Upper lobe of left lung (tissue), 6 donors: Measurements from ENCODE around the gene ASTN2. TPM values are rescaled to one million over a fixed set of nuclear protein-coding genes. Genes with fewer than 3 reads are reported as not detected.
"Not testable (repeated sequence)": the region's sequence is repeated elsewhere in the genome, so short reads cannot be mapped to it uniquely, and the experiment has no call there.

ENCODE experiments used
- ATAC-seq, 2 donors: fragments of 200-7000 bp; cut with Tn5 transposase; one replicate each; pipeline ENCODE4 v1.9.1; 2022; ENCODE audit warnings: mild to moderate bottlenecking in 2 of 2, moderate library complexity in 2 of 2; ENCODE audit not compliant: low FRiP score in 2 of 2
- DNase-seq, 2 donors: peaks; one replicate each; pipeline ENCODE4 v3.0.0-alpha.2; 2019 to 2020
- H3K27ac ChIP-seq, 4 donors: fragments of 200-600 bp; sonication (generic); one replicate each; pipeline ENCODE4 v1.5.1; 2016 to 2019
- H3K27me3 ChIP-seq, 4 donors: fragments of 200-600 bp; sonication (generic); one replicate each; pipeline ENCODE4 v1.5.1; 2017 to 2019
- H3K36me3 ChIP-seq, 4 donors: fragments of 200-600 bp; sonication (generic); one replicate each; pipeline ENCODE4 v1.5.1; 2016 to 2019
- H3K4me1 ChIP-seq, 4 donors: fragments of 200-600 bp; sonication (generic); one replicate each; pipeline ENCODE4 v1.5.1; 2018 to 2019
- H3K4me3 ChIP-seq, 4 donors: fragments of 200-600 bp; sonication (generic); one replicate each; pipeline ENCODE4 v1.5.1; 2017 to 2019; ENCODE audit warnings: mild to moderate bottlenecking in 2 of 4, moderate library complexity in 1 of 4
- H3K9me3 ChIP-seq, 4 donors: fragments of 200-600 bp; sonication (generic); one replicate each; pipeline ENCODE4 v1.5.1; 2018 to 2019
- CTCF ChIP-seq, 6 experiments: fragments of 450-650 bp in 4 of 6; fragments of 200-600 bp in 2 of 6; sonication (generic) in 2 of 6; IDR thresholded peaks; one replicate each; pipeline ENCODE4 v1.5.1; 2016 to 2019; ENCODE audit warnings: antibody characterized with exemption in 6 of 6
- EP300 ChIP-seq, 4 donors: sonication (generic); formaldehyde crosslinking; IDR thresholded peaks; one replicate each; pipeline ENCODE4 v1.5.1; 2017; ENCODE audit warnings: antibody characterized with exemption in 4 of 4, control low read depth in 2 of 4
- POLR2A ChIP-seq, 4 donors: fragments of 450-650 bp; IDR thresholded peaks; one replicate each; pipeline ENCODE4 v1.5.1; 2016 to 2017; ENCODE audit warnings: antibody characterized with exemption in 4 of 4, mild to moderate bottlenecking in 2 of 4
- POLR2AphosphoS5 ChIP-seq, 2 donors: sonication (generic); formaldehyde crosslinking; IDR thresholded peaks; one replicate each; pipeline ENCODE4 v1.5.1; 2017; ENCODE audit warnings: antibody characterized with exemption in 2 of 2
- WGBS, 2 donors: methylation state at CpG; one replicate each; pipeline ENCODE4 v1.1.5; 2017 to 2018; 5-methylcytosine and 5-hydroxymethylcytosine counted together
- total RNA-seq, 6 donors: library from RNA; depleted of rRNA in 4 of 6; stranded (reverse); fragments of >200 nt in 4 of 6; gene quantifications; one replicate each; pipeline versions ENCODE4 v1.1.0 to v1.2.1, GENCODE V29; 2016 to 2021
- donor health status: DM: no; HTN: no; CAD: no; lungs with moderate emphysema.
- donor health status: DM: no; HTN: yes; CAD: no; lungs with severe emphysema.

Gene ASTN2
- total RNA-seq, 6 donors from 2014 or later = 2.0 to 7.5 (median 3.4) TPM

GRCh38 chr9:116900543-116900942, 514.3 kb downstream of the ASTN2 start:
- H3K4me1 ChIP-seq = no peaks in the 10 kb centered on the region
- WGBS, 2 donors = 61 to 76% methylated on average over 6 of the region's 6 CpGs

GRCh38 chr9:116900007-116900367, 514.9 kb downstream of the ASTN2 start:
- Histone ChIP-seq H3K4me3 (no peak overlapping the region), H3K27me3 (no peaks in the 10 kb centered on the region), H3K27ac (no peak overlapping the region), H3K9me3 (peaks cover 0 to 10% (median 2%) of the 10 kb centered on the region in 4 donors), H3K36me3 (no peaks in the 10 kb centered on the region), H3K4me1 (no peaks in the 10 kb centered on the region)
- TF ChIP-seq POLR2A (IDR thresholded peaks at IDR 0.05) = no peak
- no peak for TF ChIP-seq CTCF (IDR thresholded peaks at IDR 0.05)
- TF ChIP-seq EP300 (IDR thresholded peaks at IDR 0.05) = no peak
- no peak for TF ChIP-seq POLR2AphosphoS5 (IDR thresholded peaks at IDR 0.05)
- ATAC-seq (no peak), DNase-seq (no peak)
- WGBS, 2 donors = 77 to 79% methylated on average over 1 of the region's 1 CpG

More at GRCh38 chr9:116900543-116900942, 514.3 kb downstream of the ASTN2 start:
- no peaks in the 10 kb centered on the region for H3K36me3 ChIP-seq
- TF ChIP-seq CTCF (IDR thresholded peaks at IDR 0.05) = no peak
- no peak for TF ChIP-seq POLR2A (IDR thresholded peaks at IDR 0.05)
- no peak for TF ChIP-seq POLR2AphosphoS5 (IDR thresholded peaks at IDR 0.05)
- TF ChIP-seq EP300 (IDR thresholded peaks at IDR 0.05) = no peak
- ATAC-seq = no peak
- H3K4me3 ChIP-seq = no peak overlapping the region
- H3K27ac ChIP-seq = no peak overlapping the region
- H3K9me3 ChIP-seq = peaks cover 0 to 10% (median 2%) of the 10 kb centered on the region in 4 donors
- H3K27me3 ChIP-seq = no peaks in the 10 kb centered on the region
- DNase-seq = no peak

DNA sequence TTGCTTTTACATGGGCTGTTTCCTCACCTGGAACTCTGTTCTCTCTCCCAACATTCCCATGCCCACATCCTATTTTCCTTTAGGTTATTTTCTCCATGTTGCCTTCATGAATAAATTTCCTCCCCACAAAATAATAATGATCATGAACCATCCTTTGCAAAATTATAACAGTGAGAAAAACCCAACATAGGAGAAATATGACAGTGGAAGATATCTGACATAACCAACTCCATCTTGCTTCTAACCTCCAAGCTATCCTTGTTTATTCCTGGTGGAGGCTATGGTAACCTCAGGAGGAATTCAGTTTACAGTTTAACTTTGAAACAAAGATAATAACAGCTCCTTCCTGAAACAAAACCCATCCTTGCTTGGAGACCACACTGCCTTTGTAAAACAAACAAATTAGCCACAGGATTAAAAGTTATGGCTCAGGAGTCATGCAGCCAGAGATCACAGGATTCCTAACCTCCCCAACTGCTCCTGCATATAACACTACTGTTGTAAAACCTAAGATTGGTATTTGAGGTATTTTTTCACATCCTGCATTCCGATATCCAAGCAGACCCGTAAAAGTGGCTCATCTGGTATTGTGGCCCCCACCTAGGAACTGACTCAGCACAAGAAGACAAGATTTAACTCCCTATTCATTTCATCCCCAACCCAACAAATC, 515.4 kb downstream of the ASTN2 start:
- no peak overlapping the region for H3K4me3 ChIP-seq
- H3K27me3 ChIP-seq = no peaks in the 10 kb centered on the region
- 59 to 70% methylated on average over 2 of the region's 2 CpGs for WGBS, 2 donors
- no peak overlapping the region for H3K27ac ChIP-seq
- TF ChIP-seq CTCF (IDR thresholded peaks at IDR 0.05) = no peak
- TF ChIP-seq POLR2AphosphoS5 (IDR thresholded peaks at IDR 0.05) = no peak
- no peak for TF ChIP-seq EP300 (IDR thresholded peaks at IDR 0.05)
- TF ChIP-seq POLR2A (IDR thresholded peaks at IDR 0.05) = no peak
- H3K4me1 ChIP-seq = no peaks in the 10 kb centered on the region
- H3K9me3 ChIP-seq = peaks cover 0 to 10% (median 2%) of the 10 kb centered on the region in 4 donors
- DNase-seq (no peak), ATAC-seq (no peak)
- H3K36me3 ChIP-seq = no peaks in the 10 kb centered on the region

- not testable (repeated sequence) for H3K36me3 ChIP-seq, DNase-seq, H3K27ac ChIP-seq, H3K4me1 ChIP-seq, H3K4me3 ChIP-seq, ATAC-seq, H3K27me3 ChIP-seq
- 87 to 90% methylated on average over 4 to 5 of the region's 5 CpGs for WGBS, 2 donors
- peaks cover 0 to 10% (median 2%) of the 10 kb centered on the region in 4 donors for H3K9me3 ChIP-seq
Measured at GRCh38 chr9:116898131-116898530, 516.7 kb downstream of the ASTN2 start.

- H3K4me1 ChIP-seq = no peaks in the 10 kb centered on the region
- no peaks in the 10 kb centered on the region for H3K27me3 ChIP-seq
- no peak for TF ChIP-seq EP300 (IDR thresholded peaks at IDR 0.05)
- H3K4me3 ChIP-seq = no peak overlapping the region
- H3K36me3 ChIP-seq = no peaks in the 10 kb centered on the region
- DNase-seq (no peak), ATAC-seq (no peak)
- H3K27ac ChIP-seq = no peak overlapping the region
- H3K9me3 ChIP-seq = peaks cover 0 to 10% (median 2%) of the 10 kb centered on the region in 4 donors
- WGBS, 2 donors = 64% methylated on average over 4 of the region's 4 CpGs
Measured at GRCh38 chr9:116897201-116897600, 517.7 kb downstream of the ASTN2 start.

DNA sequence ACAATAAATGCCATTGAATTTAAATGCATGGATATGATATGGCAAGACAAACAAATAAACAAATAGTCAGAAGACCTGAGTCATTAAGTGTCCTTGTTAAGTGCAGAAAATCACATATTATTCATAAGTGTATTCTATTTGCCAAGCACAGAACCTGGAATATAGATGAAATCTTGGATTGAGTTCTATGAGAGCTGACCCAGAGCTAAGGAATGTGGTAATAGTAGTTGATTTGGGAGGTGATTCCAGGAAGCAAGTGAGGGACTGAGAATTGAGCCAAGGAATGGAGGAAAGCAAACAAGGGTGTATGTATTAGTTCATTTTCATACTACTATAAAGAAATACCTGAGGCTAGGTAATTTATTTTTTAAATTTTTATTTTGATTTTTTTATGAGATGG, 518.9 kb downstream of the ASTN2 start:
- ATAC-seq = no peak
- H3K9me3 ChIP-seq = peaks cover 0 to 10% (median 2%) of the 10 kb centered on the region in 4 donors
- no peak for TF ChIP-seq POLR2A (IDR thresholded peaks at IDR 0.05)
- no peak for TF ChIP-seq EP300 (IDR thresholded peaks at IDR 0.05)
- no peak for TF ChIP-seq CTCF (IDR thresholded peaks at IDR 0.05)
- no peak for TF ChIP-seq POLR2AphosphoS5 (IDR thresholded peaks at IDR 0.05)
- H3K36me3 ChIP-seq = no peaks in the 10 kb centered on the region
- no peak for DNase-seq
- no peak overlapping the region for H3K4me3 ChIP-seq
- no peaks in the 10 kb centered on the region for H3K4me1 ChIP-seq
- H3K27ac ChIP-seq = no peak overlapping the region
- no peaks in the 10 kb centered on the region for H3K27me3 ChIP-seq
